ENCODE data around the gene CACNB2. TPM values are rescaled to one million over a fixed set of nuclear protein-coding genes. Genes with fewer than 3 reads are reported as not detected.

Gene CACNB2
- total RNA-seq, 1 experiment from 2014 or later: 0.07 TPM

GRCh38 chr10:18514537-18514936 lies 374.3 kb downstream of the CACNB2 start:
- DNase-seq (no peak), ATAC-seq (no peak)
- Histone ChIP-seq H3F3A (ENCODE audit: low read length, unreplicated experiment) (no peaks in the 10 kb centered on the region), H4K20me1 (ENCODE audit: low read length) (no peaks in the 10 kb centered on the region), H3K36me3 (ENCODE audit: low read depth, low read length) (no peaks in the 10 kb centered on the region), H3K9ac (ENCODE audit: low read length) (no peak overlapping the region), H3K4me1 (ENCODE audit: insufficient read depth, low read length) (no peaks in the 10 kb centered on the region), H3K4me2 (ENCODE audit: low read length) (no peak overlapping the region), H3K79me2 (ENCODE audit: low read length) (no peaks in the 10 kb centered on the region), H3K9me3 (ENCODE audit: low read length) (no peaks in the 10 kb centered on the region), H3K9me2 (replicated peaks; ENCODE audit: low read length) (no peaks in the 10 kb centered on the region), H2AFZ (ENCODE audit: low read length) (no peak overlapping the region), H3K27ac (ENCODE audit: low read length) (no peak overlapping the region), H3K4me3 (ENCODE audit: low read length) (no peak overlapping the region), H3K27me3 (ENCODE audit: low read length) (no peaks in the 10 kb centered on the region)
- intact Hi-C loops (cut with micrococcal nuclease): no loop called here
- TF ChIP-seq EZH2 (IDR thresholded peaks at IDR 0.05; ENCODE audit: low read length, unreplicated experiment) (no peak), EZH2phosphoT487 (IDR thresholded peaks at IDR 0.05; ENCODE audit: borderline replicate concordance, low read length) (no peak), CTCF (conservative IDR thresholded peaks at IDR 0.05; ENCODE audit: low read depth, low read length) (no peak)
- POLR2A ChIA-PET (ENCODE audit: unreplicated experiment): no interaction called here
- CTCF ChIA-PET: no interaction called here
- no TSS peak for BruUV-seq (replicated peaks)

- Histone ChIP-seq H3K36me3 (ENCODE audit: low read depth, low read length) (no peaks in the 10 kb centered on the region), H3K79me2 (ENCODE audit: low read length) (no peaks in the 10 kb centered on the region), H3K4me3 (ENCODE audit: low read length) (no peak overlapping the region), H3K9me2 (replicated peaks; ENCODE audit: low read length) (no peaks in the 10 kb centered on the region), H3K9me3 (ENCODE audit: low read length) (no peaks in the 10 kb centered on the region), H3K27me3 (ENCODE audit: low read length) (no peaks in the 10 kb centered on the region), H3K4me1 (ENCODE audit: insufficient read depth, low read length) (no peaks in the 10 kb centered on the region), H3K9ac (ENCODE audit: low read length) (no peak overlapping the region), H2AFZ (ENCODE audit: low read length) (no peak overlapping the region), H3F3A (ENCODE audit: low read length, unreplicated experiment) (no peaks in the 10 kb centered on the region), H3K4me2 (ENCODE audit: low read length) (no peak overlapping the region), H3K27ac (ENCODE audit: low read length) (no peak overlapping the region), H4K20me1 (ENCODE audit: low read length) (no peaks in the 10 kb centered on the region)
- ATAC-seq (no peak), DNase-seq (no peak)
- ChIA-PET CTCF (no interaction called here), POLR2A (ENCODE audit: unreplicated experiment) (no interaction called here)
- no peak for TF ChIP-seq EZH2phosphoT487 (IDR thresholded peaks at IDR 0.05; ENCODE audit: borderline replicate concordance, low read length)
- no peak for TF ChIP-seq CTCF (conservative IDR thresholded peaks at IDR 0.05; ENCODE audit: low read depth, low read length)
- no peak for TF ChIP-seq EZH2 (IDR thresholded peaks at IDR 0.05; ENCODE audit: low read length, unreplicated experiment)
- no TSS peak for BruUV-seq (replicated peaks)
- intact Hi-C loops (cut with micrococcal nuclease): no loop called here
Measured at GRCh38 chr10:18516851-18517250, 376.6 kb downstream of the CACNB2 start.

GRCh38 chr10:18523025-18523424 lies 382.8 kb downstream of the CACNB2 start:
- no TSS peak for BruUV-seq (replicated peaks)
- H3K4me1 ChIP-seq (ENCODE audit: insufficient read depth, low read length): no peaks in the 10 kb centered on the region
- no peaks in the 10 kb centered on the region for H3K36me3 ChIP-seq (ENCODE audit: low read depth, low read length)
- H3K9ac ChIP-seq (ENCODE audit: low read length): no peak overlapping the region
- H3K9me2 ChIP-seq (replicated peaks; ENCODE audit: low read length): no peaks in the 10 kb centered on the region
- DNase-seq (no peak), ATAC-seq (no peak)
- H3K4me2 ChIP-seq (ENCODE audit: low read length): no peak overlapping the region
- intact Hi-C loops (cut with micrococcal nuclease): no loop called here
- no peak for TF ChIP-seq CTCF (conservative IDR thresholded peaks at IDR 0.05; ENCODE audit: low read depth, low read length)
- no peaks in the 10 kb centered on the region for H3K9me3 ChIP-seq (ENCODE audit: low read length)
- no peaks in the 10 kb centered on the region for H3K27me3 ChIP-seq (ENCODE audit: low read length)
- no peaks in the 10 kb centered on the region for H3K79me2 ChIP-seq (ENCODE audit: low read length)
- ChIA-PET POLR2A (ENCODE audit: unreplicated experiment) (no interaction called here), CTCF (no interaction called here)
- no peak overlapping the region for H3K27ac ChIP-seq (ENCODE audit: low read length)
- no peaks in the 10 kb centered on the region for H3F3A ChIP-seq (ENCODE audit: low read length, unreplicated experiment)
- no peaks in the 10 kb centered on the region for H4K20me1 ChIP-seq (ENCODE audit: low read length)
- no peak overlapping the region for H3K4me3 ChIP-seq (ENCODE audit: low read length)
- H2AFZ ChIP-seq (ENCODE audit: low read length): no peak overlapping the region
